ENCODE measurements around the gene FCN3.
"Not testable (repeated sequence)": the region's sequence is repeated elsewhere in the genome, so short reads cannot be mapped to it uniquely, and the experiment has no call there.

Gene FCN3

GRCh38 chr1:27399251-27400025 is 24.8 kb upstream of the FCN3 start:
- DNase-seq (ENCODE audit: low read depth): no peak

GRCh38 chr1:27398405-27399149 is 24.0 kb upstream of the FCN3 start:
- DNase-seq (ENCODE audit: low read depth): no peak

- no peak for DNase-seq (ENCODE audit: low read depth)
Observed at GRCh38 chr1:27397749-27398148, 23.1 kb upstream of the FCN3 start.

GRCh38 chr1:27397110-27397509 is 22.5 kb upstream of the FCN3 start:
- no peak for DNase-seq (ENCODE audit: low read depth)

GRCh38 chr1:27395441-27396195 is 21.0 kb upstream of the FCN3 start:
- peak; percentile 57 for DNase-seq (ENCODE audit: low read depth)

GRCh38 chr1:27394925-27395324 is 20.3 kb upstream of the FCN3 start:
- DNase-seq (ENCODE audit: low read depth): no peak

GRCh38 chr1:27394282-27394658 is 19.6 kb upstream of the FCN3 start:
- no peak for DNase-seq (ENCODE audit: low read depth)

GRCh38 chr1:27393641-27394281 is 19.1 kb upstream of the FCN3 start:
- DNase-seq (ENCODE audit: low read depth): no peak

GRCh38 chr1:27392778-27393635 is 18.4 kb upstream of the FCN3 start:
- no peak for DNase-seq (ENCODE audit: low read depth)

- DNase-seq (ENCODE audit: low read depth): peak; percentile 83
Observed at GRCh38 chr1:27392096-27392777, 17.6 kb upstream of the FCN3 start, which contains the start of gene GPR3. TSS of gene GPR3 (plus strand) at chr1:27392622. CDS start at chr1:27393799, 1,177 bp downstream.

- no peak for DNase-seq (ENCODE audit: low read depth)
Observed at GRCh38 chr1:27391511-27392095, 17.0 kb upstream of the FCN3 start.

GRCh38 chr1:27388337-27389005 is 13.8 kb upstream of the FCN3 start:
- DNase-seq (ENCODE audit: low read depth): peak; percentile 59

- not testable (repeated sequence) for DNase-seq (ENCODE audit: low read depth)
Observed at GRCh38 chr1:27384797-27385196, 10.2 kb upstream of the FCN3 start.

- no peak for DNase-seq (ENCODE audit: low read depth)
Observed at GRCh38 chr1:27383661-27384060, 9.0 kb upstream of the FCN3 start.

GRCh38 chr1:27383039-27383605 is 8.5 kb upstream of the FCN3 start, which contains the start of gene CD164L2:
TSS of gene CD164L2 (minus strand) at chr1:27383333. CDS start at chr1:27383239, 94 bp downstream.
- no peak for DNase-seq (ENCODE audit: low read depth)

GRCh38 chr1:27381969-27382762 is 7.5 kb upstream of the FCN3 start:
- no peak for DNase-seq (ENCODE audit: low read depth)

- DNase-seq (ENCODE audit: low read depth): no peak
Observed at GRCh38 chr1:27380766-27381733, 6.4 kb upstream of the FCN3 start.

Data from stimulated activated CD8-positive, alpha-beta memory T cell treated with anti-CD3 and anti-CD28 coated beads, Interleukin-7, amount 100 ng/mL, for 24 hours (primary cell).